Measurements from ENCODE around the gene CDH12. TPM values are rescaled to one million over a fixed set of nuclear protein-coding genes. Genes with fewer than 3 reads are reported as not detected.

Gene CDH12
- total RNA-seq, 1 donor from 2014 or later, result not detected

DNA sequence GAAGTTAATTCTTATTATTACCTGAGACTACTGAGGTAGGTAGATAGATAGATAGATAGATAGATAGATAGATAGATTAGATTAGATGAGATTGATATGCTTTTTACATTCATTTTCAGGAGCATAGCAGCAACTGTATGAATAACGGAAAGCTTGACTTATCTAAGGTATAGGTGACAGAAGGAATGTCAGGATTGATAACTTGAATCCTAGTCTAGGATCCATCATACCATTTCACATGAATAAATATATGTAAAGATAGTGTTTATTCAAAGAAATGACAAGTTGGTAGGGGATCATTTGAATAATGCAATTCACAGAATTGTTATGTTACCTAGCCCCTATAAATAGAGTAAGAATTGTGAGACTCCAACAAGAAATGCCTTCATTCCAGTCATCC is 1008.2 kb downstream of the CDH12 start:
- intact Hi-C loops (cut with micrococcal nuclease), result no loop called here

DNA sequence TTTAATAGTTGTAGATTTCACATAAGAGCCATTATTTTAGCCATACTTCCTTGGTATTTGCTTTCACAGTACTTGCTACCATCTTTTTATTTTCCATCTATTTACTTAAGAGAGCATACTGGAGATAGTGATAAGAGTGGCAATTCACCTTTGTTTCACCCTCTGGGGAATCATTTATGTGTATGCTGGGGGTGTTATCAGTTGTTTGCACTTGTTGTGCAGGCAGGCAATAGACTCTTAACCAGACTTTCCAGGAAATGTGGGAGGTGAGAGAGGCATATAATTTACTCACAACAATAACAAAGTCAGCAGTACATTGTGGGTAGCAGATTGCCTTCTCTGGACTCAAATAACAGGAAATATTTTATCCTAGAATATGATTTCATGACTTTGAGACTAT is 1018.3 kb downstream of the CDH12 start:
- intact Hi-C loops (cut with micrococcal nuclease), result loop anchor here (10.0 kb wide), 1 partner anchor 120 kb away; no protein-coding TSS in a partner anchor

DNA sequence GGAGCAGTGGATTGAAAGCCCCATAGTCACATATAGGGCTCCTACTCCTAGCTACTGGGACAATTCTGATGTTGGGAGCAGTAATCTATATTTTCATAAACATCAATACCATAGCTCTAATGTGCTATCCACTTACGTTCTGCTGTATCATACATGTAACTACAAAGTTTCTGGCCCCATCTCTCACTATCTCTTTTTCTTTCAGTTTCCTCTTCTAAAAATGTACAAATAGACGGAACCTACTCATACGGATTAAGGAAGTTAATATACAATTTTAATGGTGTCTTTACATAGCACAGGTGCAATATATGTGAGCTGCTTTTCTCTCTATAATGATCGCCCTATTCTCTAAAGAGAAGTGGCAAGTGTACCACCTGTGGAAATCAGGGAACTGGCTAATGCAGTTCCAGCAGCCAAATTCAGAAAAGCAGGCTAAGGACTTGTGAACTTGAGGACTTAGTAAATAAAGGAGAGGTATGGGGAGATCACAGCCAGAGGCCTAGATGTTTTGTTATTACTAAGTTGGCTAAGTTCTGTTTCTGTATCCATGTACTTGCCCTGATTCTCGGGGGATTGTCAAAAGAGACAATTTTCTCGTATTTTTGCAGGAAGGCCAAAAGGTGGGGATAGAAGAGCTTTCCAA is 1021.9 kb downstream of the CDH12 start:
- intact Hi-C loops (cut with micrococcal nuclease), result loop anchor here (10.0 kb wide), 1 partner anchor 116 kb away; no protein-coding TSS in a partner anchor

DNA sequence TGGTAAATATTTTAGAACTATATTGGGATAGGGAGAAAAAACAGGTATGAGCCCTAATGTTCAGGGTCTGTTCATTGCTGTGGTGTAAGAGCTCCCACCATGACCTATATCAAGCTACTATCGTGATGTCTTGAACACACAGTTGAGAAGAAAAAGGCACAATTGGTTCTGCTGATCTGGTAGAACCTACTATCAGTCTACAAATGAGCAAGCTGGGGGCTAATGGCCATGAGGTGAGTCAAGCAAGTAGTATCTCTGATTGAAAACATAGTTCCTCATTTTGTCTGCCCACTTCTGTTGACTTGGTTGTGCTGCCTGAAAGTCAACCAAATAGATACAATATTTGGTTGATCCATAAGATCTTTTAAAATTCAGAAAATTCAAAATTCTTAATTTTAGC is 1026.3 kb downstream of the CDH12 start:
- intact Hi-C loops (cut with micrococcal nuclease), result no loop called here

DNA sequence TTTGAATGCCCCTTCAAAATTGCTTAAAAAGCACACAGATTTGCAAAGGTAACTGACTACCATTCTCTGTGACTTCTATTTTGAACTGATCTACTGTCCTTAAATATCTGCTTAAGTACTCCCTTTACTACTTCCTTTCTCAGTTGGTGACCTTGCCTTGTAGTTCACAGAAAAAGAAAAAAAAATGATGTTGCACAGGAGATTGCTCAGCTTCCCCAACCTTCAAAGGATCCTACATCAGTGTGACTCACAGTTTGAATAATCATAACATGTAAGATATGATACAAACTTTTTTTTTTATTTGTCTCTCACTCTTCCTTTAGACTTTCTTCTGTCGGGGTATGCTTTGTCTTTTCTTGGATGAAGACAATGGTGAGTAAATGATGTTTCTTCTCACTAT is 1029.6 kb downstream of the CDH12 start:
- intact Hi-C loops (cut with micrococcal nuclease), result no loop called here

DNA sequence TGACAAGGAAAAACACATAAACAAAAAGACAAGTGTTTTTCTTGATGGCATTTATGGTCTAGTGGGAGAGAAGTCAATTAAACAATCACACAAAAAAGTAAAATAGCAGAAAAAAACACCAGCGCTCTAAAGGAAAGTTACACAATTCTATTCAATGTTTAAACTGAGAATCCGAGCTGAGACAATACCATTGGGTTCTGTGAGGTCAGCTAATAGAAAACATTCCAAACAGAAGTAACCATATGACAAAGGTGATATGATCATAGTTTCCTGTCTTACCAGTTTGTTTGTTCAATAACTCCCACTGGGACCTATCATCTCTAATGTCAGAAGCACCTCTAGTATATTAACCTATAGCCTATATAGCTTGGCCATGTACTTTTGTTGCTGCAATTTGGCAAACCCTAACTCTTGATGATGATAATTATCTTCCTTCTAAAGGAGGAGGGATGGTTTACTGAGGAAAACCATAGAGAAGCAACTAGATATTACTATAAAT is 1030.0 kb downstream of the CDH12 start:
- intact Hi-C loops (cut with micrococcal nuclease), result no loop called here

DNA sequence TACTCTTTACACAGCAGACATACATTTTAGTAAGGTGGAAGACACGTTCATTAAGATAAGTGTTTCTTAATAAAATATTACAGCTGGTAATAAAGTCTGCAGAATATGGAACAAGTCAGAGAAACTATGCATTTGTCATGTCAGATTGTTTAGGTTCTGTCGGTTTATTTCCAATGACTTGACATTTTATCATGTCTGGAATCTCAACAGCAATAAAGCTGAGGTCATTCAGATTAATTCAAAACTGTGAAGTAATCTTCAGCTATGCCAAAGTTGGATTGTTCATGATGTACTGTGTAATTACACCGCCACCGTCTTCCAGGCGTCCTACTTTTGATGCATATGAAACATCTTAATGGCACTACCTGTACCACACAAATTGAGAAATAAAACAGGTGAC is 1032.6 kb downstream of the CDH12 start:
- intact Hi-C loops (cut with micrococcal nuclease), result no loop called here

DNA sequence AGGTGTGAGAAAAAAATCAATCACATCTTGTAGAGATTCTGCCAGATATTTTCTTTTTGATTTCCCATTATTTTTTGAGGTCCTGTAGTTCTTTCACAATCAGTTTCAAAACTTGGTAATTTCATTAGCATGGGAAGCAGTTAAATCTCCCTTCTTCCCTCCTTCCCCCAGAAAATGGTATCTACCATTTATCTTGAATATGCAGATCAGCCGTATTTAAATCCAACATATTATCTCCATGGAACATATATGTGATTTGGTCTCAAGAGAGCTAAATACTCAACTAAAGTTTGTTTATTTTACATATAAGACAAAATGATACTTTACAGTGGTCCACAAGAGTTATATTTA is 1034.8 kb downstream of the CDH12 start:
- intact Hi-C loops (cut with micrococcal nuclease), result no loop called here

DNA sequence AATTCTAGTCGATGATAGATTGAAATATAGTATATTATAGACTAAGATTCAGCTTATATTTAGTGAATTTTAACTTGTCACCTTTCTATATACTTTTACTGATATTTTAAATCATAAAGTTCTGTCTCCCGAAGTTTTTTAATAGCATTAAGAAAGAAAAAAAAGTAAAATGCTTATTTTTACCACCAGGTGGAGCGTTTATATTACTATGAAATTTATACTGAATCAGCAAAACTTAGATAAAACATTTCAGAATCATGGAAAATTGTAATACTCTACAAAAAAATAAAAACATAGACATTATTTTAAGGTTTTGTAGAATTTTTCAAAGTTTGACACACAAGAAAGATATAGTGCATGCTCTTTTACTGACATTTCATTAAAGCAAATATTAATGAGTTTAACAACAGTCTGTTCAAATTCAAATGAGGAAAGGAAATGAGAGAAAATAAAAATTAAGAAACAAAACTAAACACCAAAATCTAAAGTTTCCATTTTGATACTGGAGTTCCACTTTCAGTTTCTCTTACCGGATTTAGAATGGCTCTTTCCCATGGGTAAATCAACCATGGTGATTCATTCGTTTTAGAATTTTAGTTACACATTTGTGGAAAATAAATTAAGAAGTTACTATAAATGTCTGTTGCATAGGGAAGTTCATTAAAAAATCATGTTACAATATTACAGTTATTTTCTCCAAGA is 1035.3 kb downstream of the CDH12 start:
- intact Hi-C loops (cut with micrococcal nuclease), result no loop called here

DNA sequence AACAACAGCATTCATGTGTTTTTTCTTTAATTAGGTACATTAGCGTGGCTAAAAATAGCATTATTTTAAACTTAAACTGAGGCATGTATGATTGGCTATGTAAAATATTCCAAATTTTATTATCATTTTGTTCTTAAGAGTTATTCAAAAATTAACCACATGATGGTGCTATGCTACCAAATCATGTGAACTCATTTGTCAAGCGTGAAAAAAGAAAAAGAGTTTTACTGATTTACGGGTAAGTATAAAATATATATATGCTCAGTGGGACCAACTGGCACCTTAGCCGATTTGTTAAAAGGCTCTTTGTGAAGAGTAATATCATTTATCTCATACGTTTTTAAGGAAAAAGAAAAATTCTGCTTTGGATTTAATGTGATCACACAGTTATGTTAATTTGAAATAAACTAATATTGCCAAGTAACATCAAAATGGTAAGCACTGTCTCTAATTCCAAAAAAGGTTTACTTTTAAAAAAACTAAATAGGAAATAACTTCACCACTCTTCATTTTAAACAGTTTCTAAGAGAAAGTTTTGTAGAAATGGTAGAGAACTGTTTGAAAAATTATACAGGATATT is 1042.3 kb downstream of the CDH12 start:
- intact Hi-C loops (cut with micrococcal nuclease), result no loop called here

DNA sequence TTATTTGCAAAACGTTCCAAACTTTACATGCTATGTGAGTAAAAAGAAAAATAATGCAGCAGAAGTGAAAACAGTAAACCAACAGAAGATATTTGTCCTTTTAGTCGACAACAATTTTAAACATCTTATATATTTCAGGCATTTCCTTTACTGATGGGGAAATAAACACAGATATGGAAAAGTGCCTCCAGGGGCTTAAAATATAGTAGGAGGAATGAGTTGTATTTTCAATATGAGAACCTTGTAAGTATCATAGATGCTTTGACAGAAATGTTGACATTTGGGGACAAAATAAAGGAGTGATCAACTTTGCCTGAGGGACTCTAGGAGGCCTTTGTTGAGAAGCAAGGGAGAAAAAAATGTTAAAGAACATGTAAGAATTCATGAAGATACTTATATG is 1043.5 kb downstream of the CDH12 start:
- intact Hi-C loops (cut with micrococcal nuclease), result no loop called here

DNA sequence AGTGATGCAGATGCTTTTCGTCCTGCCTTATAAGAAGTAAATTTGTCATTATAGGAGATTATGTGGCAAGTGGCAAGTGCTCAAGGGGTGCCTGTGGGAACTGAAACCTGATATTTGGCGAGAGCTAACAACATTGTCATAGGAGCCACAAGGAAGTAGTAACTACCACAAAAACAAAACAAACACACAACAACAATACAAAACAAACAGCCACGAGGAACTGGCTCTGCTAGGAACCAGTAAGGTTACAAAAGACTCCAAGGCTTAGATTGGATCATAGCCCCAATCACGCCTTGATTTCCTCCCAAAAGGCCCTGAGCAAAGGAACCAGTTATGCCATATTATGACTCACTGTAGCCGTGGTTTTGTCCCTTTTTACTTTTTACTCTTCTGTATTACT is 1045.2 kb downstream of the CDH12 start:
- intact Hi-C loops (cut with micrococcal nuclease), result no loop called here

DNA sequence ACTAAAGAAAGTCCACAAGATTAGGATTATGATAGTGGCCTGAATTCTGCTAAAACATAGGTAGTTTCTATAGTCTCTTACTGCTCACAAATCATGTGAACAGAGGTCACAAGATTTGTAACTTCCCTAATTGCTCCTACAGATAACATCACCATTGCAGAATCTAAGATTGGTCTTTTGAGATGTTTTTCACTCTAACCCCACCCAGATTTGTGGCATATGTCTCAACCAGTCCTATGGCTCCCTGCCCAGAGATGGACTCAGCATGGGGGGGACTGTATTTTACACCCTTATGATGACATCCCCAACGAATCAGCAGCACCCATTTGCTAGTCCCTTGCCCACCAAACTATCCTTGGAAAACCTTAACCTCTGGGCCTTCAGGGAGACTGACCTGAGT is 1046.2 kb downstream of the CDH12 start:
- intact Hi-C loops (cut with micrococcal nuclease), result no loop called here

DNA sequence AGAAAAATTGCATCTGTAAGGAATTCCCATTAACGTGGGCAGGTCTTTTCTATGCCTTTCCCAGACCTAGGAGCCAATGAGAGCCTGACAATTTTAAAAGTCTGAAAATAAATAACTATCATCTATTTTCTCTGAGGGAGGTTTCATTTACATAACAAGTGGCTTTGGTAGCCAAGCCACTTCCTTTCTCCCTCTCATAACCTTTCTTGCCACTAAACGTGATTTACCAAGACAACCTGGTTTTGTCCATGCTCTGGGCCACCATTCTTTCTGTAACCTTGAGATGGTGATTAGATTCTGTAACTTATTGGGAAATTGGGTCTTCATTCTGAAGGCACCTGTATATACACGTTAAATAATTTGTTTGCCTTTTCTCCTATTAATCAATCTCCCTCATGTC is 1046.9 kb downstream of the CDH12 start:
- intact Hi-C loops (cut with micrococcal nuclease), result no loop called here

DNA sequence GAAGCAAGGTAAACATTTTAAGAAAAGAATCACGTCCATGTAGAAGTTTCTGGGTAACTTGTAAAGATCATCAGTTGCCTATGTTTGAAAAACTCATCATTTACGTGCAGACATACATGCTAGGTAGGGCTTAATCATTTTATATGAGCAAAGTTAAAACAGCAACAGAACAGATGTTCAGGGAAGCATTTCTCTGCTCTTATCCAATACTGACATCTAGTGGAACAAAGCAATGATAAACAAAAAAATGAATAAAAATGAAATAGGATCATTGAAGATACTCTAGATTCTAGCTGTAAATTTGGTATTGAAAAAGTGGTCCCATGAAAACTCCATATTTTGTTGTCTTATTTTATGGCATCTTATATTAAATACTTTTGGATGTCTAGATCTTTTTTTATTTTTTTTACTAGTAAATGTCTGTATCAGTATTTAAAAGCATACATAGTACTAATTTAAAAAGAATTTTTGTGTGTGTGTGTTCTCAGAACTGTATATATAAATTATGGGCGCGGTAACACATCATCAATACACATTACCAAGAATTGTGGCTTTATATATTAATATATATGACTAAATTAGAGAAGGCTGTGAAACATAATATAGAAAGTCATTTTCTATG is 1050.2 kb downstream of the CDH12 start:
- intact Hi-C loops (cut with micrococcal nuclease), result no loop called here

DNA sequence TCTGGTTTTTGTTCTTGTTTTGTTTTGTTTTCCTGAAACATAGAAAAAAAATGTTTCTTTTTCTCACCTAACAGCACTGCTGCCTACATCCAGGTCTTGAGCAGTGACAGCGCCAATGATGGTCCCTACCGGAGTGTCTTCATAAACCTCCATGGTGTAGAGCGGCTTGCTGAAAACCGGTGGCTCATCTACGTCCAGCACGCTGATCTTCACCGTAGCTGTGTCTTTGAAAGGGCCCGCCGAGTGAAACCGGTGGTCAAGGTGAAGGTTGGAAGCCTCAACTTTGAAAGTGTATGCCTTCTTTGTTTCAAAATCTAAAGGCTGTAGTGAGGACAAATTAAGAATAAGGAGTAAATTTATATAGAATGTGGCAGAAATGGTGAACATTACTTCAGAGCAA is 1051.0 kb downstream of the CDH12 start:
- intact Hi-C loops (cut with micrococcal nuclease), result no loop called here

DNA sequence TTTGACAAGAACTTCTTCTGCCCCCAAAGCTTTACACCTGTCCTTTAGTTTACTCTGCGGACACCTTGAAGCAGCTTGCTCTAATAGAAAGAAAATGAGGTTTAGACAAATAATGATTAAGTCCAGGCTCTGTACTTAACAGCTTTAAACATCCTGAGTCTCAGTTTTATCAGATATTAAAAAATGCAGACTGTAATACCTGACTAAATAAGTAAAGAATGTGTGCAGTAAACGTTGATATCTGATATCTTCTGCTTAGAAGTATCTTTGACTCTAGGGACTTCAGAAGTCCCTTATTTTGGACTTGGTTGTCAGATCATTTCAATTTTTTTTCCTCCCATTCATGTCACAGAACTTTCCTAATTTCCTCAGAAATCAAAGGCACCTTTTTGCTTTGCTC is 1060.4 kb downstream of the CDH12 start:
- intact Hi-C loops (cut with micrococcal nuclease), result no loop called here

DNA sequence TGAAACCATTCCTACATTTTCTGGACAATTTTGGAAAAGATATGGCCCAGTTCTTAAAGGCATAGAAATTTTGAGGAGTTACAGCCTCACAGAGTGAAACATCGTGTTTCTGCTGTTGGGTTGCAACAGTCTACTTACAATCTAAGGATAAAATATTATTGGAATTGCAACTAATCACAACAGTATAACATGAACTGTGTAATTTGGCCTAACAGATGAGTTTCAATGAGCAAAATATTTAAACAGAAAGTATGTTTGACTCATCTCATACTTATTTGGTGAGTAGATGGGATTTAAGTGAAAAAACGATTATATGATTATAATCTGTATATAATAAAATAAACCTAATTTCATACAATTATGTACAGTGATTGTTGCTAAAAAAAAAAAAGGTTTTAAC is 1061.8 kb downstream of the CDH12 start:
- intact Hi-C loops (cut with micrococcal nuclease), result no loop called here

DNA sequence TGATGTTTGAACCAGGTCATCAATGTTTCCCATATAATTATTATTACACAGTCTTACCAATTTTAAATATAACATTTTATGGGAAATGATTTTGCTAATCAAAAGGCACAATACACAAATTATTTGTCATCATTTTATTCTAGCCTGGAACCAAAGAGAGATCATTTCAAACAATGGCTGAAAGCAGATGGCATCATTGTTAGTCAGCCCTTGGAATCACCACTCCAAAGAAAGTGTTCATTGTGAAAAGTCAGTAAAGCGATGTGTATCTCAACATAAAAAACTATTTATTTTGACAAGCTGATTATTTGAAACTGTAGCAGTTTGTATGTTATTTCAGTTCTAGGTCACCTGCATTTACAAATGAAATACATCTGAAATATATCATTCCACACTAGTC is 1068.7 kb downstream of the CDH12 start:
- intact Hi-C loops (cut with micrococcal nuclease), result no loop called here

DNA sequence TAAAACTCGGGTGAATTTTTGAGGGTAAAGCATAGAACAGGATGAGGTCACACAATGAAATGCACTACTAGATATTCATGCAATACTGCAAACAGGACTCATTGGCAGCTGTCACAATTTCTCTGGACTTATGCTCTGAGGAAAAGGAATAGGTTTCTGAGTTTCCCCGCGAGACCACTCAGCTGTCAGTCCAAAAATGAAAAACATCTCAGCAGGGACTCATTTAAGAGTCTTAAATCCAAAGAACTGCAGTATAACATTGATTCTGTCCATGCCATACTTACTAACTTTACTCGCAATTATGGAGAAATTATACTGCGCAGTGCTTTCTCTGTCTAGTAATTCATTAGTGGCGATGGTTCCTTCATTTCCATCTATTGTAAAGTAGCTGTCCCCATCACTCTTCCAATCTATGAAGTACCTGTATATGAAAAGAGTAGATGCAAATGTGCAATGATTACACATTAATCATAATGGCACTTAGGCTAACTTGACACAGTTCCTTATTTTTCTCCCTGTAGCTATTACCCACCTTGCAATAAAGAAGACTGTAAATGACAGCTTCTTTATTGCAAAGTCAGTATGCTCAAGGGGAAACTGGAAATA is 1070.0 kb downstream of the CDH12 start:
- intact Hi-C loops (cut with micrococcal nuclease), result no loop called here

DNA sequence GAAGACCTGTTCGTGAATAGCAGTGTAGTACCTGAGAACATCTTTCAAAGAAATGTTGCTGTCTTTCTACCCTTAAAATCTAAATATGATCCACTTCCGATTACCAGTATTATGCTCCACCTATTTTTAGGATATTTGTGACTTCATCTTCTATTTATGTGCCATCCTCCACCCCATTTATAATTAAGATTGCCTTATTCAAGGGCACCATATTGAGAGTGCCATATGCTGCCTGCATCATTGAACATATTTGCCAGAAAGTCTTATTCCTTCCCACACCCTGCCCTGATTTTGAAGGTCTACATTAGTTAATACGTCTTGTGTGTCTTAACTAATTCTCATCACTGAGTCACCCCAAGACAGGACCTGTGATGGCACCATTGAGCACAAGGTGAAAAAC is 1076.7 kb downstream of the CDH12 start:
- intact Hi-C loops (cut with micrococcal nuclease), result no loop called here

DNA sequence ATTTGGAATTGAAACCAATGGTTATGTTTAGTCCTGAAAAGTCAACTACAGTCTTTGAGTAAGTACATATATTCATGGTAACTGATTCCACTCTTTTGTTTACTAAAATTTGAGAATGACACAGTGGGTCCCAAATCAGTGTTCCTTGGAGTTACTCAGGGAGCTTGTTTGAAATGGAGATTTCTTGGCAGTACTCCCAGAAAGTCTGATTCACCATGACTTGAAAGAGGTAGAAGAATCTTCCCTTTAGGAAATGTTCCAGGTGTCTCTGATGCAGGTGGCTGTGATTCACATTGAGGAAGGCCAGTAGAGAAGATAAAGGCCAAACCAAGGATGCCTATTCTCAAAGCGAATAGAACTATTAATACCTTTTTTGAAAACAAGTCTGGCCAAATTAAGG is 1078.3 kb downstream of the CDH12 start:
- intact Hi-C loops (cut with micrococcal nuclease), result no loop called here
